Measurements from ENCODE around the gene HTR6. TPM values are rescaled to one million over a fixed set of nuclear protein-coding genes. Genes with fewer than 3 reads are reported as not detected.

HTR6 gene
- total RNA-seq, 4 donors from 2014 or later = not detected

- Histone ChIP-seq H3K4me3 (no peak overlapping the region), H3K9me3 (no peaks in the 10 kb centered on the region), H3K27ac (no peak overlapping the region), H3K27me3 (no peaks in the 10 kb centered on the region), H3K36me3 (no peaks in the 10 kb centered on the region), H3K4me1 (no peaks in the 10 kb centered on the region)
- TF ChIP-seq, protein P1, sequence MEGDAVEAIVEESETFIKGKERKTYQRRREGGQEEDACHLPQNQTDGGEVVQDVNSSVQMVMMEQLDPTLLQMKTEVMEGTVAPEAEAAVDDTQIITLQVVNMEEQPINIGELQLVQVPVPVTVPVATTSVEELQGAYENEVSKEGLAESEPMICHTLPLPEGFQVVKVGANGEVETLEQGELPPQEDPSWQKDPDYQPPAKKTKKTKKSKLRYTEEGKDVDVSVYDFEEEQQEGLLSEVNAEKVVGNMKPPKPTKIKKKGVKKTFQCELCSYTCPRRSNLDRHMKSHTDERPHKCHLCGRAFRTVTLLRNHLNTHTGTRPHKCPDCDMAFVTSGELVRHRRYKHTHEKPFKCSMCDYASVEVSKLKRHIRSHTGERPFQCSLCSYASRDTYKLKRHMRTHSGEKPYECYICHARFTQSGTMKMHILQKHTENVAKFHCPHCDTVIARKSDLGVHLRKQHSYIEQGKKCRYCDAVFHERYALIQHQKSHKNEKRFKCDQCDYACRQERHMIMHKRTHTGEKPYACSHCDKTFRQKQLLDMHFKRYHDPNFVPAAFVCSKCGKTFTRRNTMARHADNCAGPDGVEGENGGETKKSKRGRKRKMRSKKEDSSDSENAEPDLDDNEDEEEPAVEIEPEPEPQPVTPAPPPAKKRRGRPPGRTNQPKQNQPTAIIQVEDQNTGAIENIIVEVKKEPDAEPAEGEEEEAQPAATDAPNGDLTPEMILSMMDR (IDR thresholded peaks at IDR 0.05) = no peak
- no peak for TF ChIP-seq POLR2A (IDR thresholded peaks at IDR 0.05)
- DNase-seq = no peak
- intact Hi-C loops (cut with DNase I; ENCODE audit: low total_unique reads) = no loop called here
Measured at GRCh38 chr1:19695772-19696171, 31.1 kb downstream of the HTR6 start.

GRCh38 chr1:19696820-19697219, 32.1 kb downstream of the HTR6 start:
- no peaks in the 10 kb centered on the region for H3K4me1 ChIP-seq
- intact Hi-C loops (cut with DNase I; ENCODE audit: low total_unique reads) = no loop called here
- TF ChIP-seq POLR2A (IDR thresholded peaks at IDR 0.05) = no peak
- TF ChIP-seq, protein P1 (IDR thresholded peaks at IDR 0.05) = no peak
- H3K27ac ChIP-seq = no peak overlapping the region
- no peaks in the 10 kb centered on the region for H3K9me3 ChIP-seq
- no peaks in the 10 kb centered on the region for H3K36me3 ChIP-seq
- H3K4me3 ChIP-seq = no peak overlapping the region
- H3K27me3 ChIP-seq = no peaks in the 10 kb centered on the region
- no peak for DNase-seq

DNA sequence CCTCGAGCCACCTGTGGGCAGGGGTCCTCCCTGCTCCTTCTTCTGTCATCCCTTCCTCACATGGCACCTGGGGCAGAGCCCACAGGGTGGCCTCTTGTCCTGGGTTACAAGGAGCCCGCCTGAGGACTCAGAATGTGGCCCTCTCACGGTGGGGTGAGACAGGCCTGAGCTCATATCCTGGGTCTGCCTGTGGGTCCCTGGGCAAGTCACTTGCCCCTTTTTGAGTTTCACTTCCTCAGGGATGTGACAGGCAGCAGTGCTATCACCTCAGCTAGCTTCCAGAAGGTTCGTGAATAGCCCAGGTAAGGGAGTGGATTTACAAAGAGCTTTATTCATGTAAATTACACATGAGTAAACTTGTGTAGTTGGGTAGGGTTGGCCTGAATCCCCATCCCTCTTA, 33.5 kb downstream of the HTR6 start:
- H3K4me1 ChIP-seq = no peaks in the 10 kb centered on the region
- H3K27me3 ChIP-seq = no peaks in the 10 kb centered on the region
- no peak for TF ChIP-seq POLR2A (IDR thresholded peaks at IDR 0.05)
- TF ChIP-seq, protein P1 (IDR thresholded peaks at IDR 0.05) = no peak
- no peak for DNase-seq
- no peaks in the 10 kb centered on the region for H3K9me3 ChIP-seq
- no peak overlapping the region for H3K4me3 ChIP-seq
- intact Hi-C loops (cut with DNase I; ENCODE audit: low total_unique reads) = no loop called here
- H3K36me3 ChIP-seq = no peaks in the 10 kb centered on the region
- H3K27ac ChIP-seq = no peak overlapping the region

- no peaks in the 10 kb centered on the region for H3K36me3 ChIP-seq
- no peak for DNase-seq
- H3K27ac ChIP-seq = no peak overlapping the region
- H3K4me3 ChIP-seq = no peak overlapping the region
- intact Hi-C loops (cut with DNase I; ENCODE audit: low total_unique reads) = no loop called here
- TF ChIP-seq, protein P1 (IDR thresholded peaks at IDR 0.05) = no peak
- TF ChIP-seq POLR2A (IDR thresholded peaks at IDR 0.05) = no peak
- no peaks in the 10 kb centered on the region for H3K9me3 ChIP-seq
- no peaks in the 10 kb centered on the region for H3K4me1 ChIP-seq
- H3K27me3 ChIP-seq = no peaks in the 10 kb centered on the region
Measured at GRCh38 chr1:19700079-19700777, 35.6 kb downstream of the HTR6 start.

DNA sequence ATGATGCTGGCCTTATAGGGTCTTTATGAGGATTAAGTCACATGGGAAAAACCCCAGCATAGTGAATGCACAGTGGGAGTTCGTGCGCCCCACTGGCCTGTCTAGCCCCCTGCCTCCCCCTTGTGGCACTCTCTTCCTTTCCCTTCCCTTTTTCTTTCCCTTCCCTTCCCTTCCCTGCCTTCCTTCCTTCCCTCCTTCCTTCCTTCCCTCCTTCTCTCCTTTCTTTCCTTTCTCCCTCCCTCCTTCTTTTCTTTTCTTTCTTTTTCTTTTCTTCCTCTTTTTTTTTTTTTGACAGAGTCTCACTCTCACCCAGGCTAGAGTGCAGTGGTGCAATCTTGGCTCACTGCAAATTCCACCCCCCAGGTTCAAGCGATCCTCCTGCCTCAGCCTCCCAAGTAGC, 38.6 kb downstream of the HTR6 start:
- intact Hi-C loops (cut with DNase I; ENCODE audit: low total_unique reads) = no loop called here

More for the DNA sequence above, 38.6 kb downstream of the HTR6 start:
- Histone ChIP-seq H3K9me3 (no peaks in the 10 kb centered on the region), H3K27me3 (no peaks in the 10 kb centered on the region), H3K4me3 (no peak overlapping the region), H3K36me3 (no peaks in the 10 kb centered on the region), H3K27ac (no peak overlapping the region), H3K4me1 (no peaks in the 10 kb centered on the region)
- TF ChIP-seq POLR2A (IDR thresholded peaks at IDR 0.05) = no peak
- TF ChIP-seq, protein P1 (IDR thresholded peaks at IDR 0.05) = no peak
- no peak for DNase-seq

Data from uterus (tissue), 4 donors.